ENCODE results near the gene ACKR4.

DNA sequence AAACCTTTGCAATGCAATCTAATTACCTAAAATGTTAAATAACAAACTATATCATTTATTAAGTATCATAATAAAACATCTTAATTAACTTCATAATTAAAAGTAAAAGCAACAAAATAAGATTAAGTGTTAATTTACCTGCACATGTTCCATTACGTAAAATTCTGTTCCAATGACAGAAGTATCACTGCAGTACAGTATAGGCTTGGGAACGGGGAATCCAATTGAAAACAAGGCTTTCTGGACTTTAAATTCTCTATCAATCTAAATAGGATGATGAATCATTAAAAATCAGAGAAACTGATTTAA is 45.4 kb downstream of the ACKR4 start:
- TF ChIP-seq, protein P1, sequence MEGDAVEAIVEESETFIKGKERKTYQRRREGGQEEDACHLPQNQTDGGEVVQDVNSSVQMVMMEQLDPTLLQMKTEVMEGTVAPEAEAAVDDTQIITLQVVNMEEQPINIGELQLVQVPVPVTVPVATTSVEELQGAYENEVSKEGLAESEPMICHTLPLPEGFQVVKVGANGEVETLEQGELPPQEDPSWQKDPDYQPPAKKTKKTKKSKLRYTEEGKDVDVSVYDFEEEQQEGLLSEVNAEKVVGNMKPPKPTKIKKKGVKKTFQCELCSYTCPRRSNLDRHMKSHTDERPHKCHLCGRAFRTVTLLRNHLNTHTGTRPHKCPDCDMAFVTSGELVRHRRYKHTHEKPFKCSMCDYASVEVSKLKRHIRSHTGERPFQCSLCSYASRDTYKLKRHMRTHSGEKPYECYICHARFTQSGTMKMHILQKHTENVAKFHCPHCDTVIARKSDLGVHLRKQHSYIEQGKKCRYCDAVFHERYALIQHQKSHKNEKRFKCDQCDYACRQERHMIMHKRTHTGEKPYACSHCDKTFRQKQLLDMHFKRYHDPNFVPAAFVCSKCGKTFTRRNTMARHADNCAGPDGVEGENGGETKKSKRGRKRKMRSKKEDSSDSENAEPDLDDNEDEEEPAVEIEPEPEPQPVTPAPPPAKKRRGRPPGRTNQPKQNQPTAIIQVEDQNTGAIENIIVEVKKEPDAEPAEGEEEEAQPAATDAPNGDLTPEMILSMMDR (IDR thresholded peaks at IDR 0.05; ENCODE audit: low read length) = no peak; the same call in 1 of the 2 replicates
- no peak for TF ChIP-seq EZH2 (IDR thresholded peaks at IDR 0.05; ENCODE audit: borderline replicate concordance, low read length)

Data from OCI-LY1 (cell line).